A204.1 (cell line): ENCODE data around the gene PYY.
"Not testable (repeated sequence)": the region's sequence is repeated elsewhere in the genome, so short reads cannot be mapped to it uniquely, and the experiment has no call there.

Source experiments
- FAIRE-seq: peaks from 2 replicates; lab custom pipeline; 2012; peaks lifted over from hg19 to GRCh38; lab: Jason Lieb, UNC

PYY gene

GRCh38 chr17:43945074-43945829 is 8.5 kb downstream of the PYY start:
- no peak for FAIRE-seq

GRCh38 chr17:43942051-43942685 is 11.6 kb downstream of the PYY start, which contains the start of gene PPY:
Gene PPY, minus strand, starts transcription at chr17:43942476. Its CDS starts 822 bp downstream, at chr17:43941654.
- FAIRE-seq: no peak

GRCh38 chr17:43940630-43941029 is 13.1 kb downstream of the PYY start:
- FAIRE-seq: no peak

GRCh38 chr17:43939886-43940285 is 13.9 kb downstream of the PYY start:
- FAIRE-seq: no peak

- not testable (repeated sequence) for FAIRE-seq
Measured at GRCh38 chr17:43939452-43939851, 14.3 kb downstream of the PYY start.

- FAIRE-seq: no peak
Measured at GRCh38 chr17:43938838-43939182, 14.9 kb downstream of the PYY start.

- no peak for FAIRE-seq
Measured at GRCh38 chr17:43936434-43936833, 17.3 kb downstream of the PYY start.

- no peak for FAIRE-seq
Measured at GRCh38 chr17:43935926-43936261, 17.8 kb downstream of the PYY start.

GRCh38 chr17:43935204-43935925 is 18.4 kb downstream of the PYY start:
- FAIRE-seq: no peak

- FAIRE-seq: no peak
Measured at GRCh38 chr17:43932923-43933322, 20.8 kb downstream of the PYY start.

GRCh38 chr17:43932357-43932756 is 21.4 kb downstream of the PYY start:
- no peak for FAIRE-seq

- FAIRE-seq: no peak
Measured at GRCh38 chr17:43931062-43931571, 22.6 kb downstream of the PYY start.

- FAIRE-seq: no peak
Measured at GRCh38 chr17:43928609-43929008, 25.1 kb downstream of the PYY start.

- not testable (repeated sequence) for FAIRE-seq
Measured at GRCh38 chr17:43927929-43928328, 25.8 kb downstream of the PYY start.

GRCh38 chr17:43927060-43927864 is 26.5 kb downstream of the PYY start:
- no peak for FAIRE-seq

GRCh38 chr17:43924558-43924957 is 29.2 kb downstream of the PYY start:
- FAIRE-seq: no peak

- FAIRE-seq: no peak
Measured at GRCh38 chr17:43920500-43921095, 33.1 kb downstream of the PYY start.

GRCh38 chr17:43918026-43918389 is 35.7 kb downstream of the PYY start:
- no peak for FAIRE-seq

GRCh38 chr17:43917348-43918025 is 36.3 kb downstream of the PYY start:
- FAIRE-seq: no peak

- no peak for FAIRE-seq
Measured at GRCh38 chr17:43917016-43917347, 36.8 kb downstream of the PYY start.

- FAIRE-seq: no peak
Measured at GRCh38 chr17:43916385-43916784, 37.4 kb downstream of the PYY start.

- no peak for FAIRE-seq
Measured at GRCh38 chr17:43915559-43915958, 38.2 kb downstream of the PYY start.
